ENCODE results near the gene NUDT12. TPM values are rescaled to one million over a fixed set of nuclear protein-coding genes. Genes with fewer than 3 reads are reported as not detected.

The NUDT12 gene
- total RNA-seq, 1 experiment from 2014 or later = 15.8 TPM

GRCh38 chr5:103571730-103572129 is 9.1 kb upstream of the NUDT12 start:
- no peak for DNase-seq (ENCODE audit: low read depth, low spot score)
- H3K36me3 ChIP-seq (ENCODE audit: control insufficient read depth in 1 of 2, insufficient read depth in 2 of 2, low read length in 2 of 2) = no peaks in the 10 kb centered on the region
- H4K20me1 ChIP-seq (ENCODE audit: insufficient read depth) = no peaks in the 10 kb centered on the region
- no peak overlapping the region for H3K27ac ChIP-seq (ENCODE audit: low read depth, low read length)
- RAD21 ChIA-PET (ENCODE audit: low non-redundant PET in 1 of 2, low total read pairs in 2 of 2, uncharacterized antibody in 2 of 2, unreplicated experiment in 2 of 2) = no interaction called here
- POLR2A ChIA-PET = no interaction called here
- TF ChIP-seq SP1 (IDR thresholded peaks at IDR 0.05; ENCODE audit: low read depth) (no peak), ZNF274 (IDR thresholded peaks at IDR 0.05; ENCODE audit: low read depth, low read length) (no peak), ELF1 (IDR thresholded peaks at IDR 0.05; ENCODE audit: borderline replicate concordance, low read depth) (no peak), EZH2 (IDR thresholded peaks at IDR 0.05) (no peak), YY1 (IDR thresholded peaks at IDR 0.05; ENCODE audit: extremely low read depth, insufficient replicate concordance, low read depth, low read length) (no peak), ZBTB33 (IDR thresholded peaks at IDR 0.05; ENCODE audit: extremely low read depth, insufficient replicate concordance, low read length) (no peak), ZFX (IDR thresholded peaks at IDR 0.05) (no peak), RAD21 (IDR thresholded peaks at IDR 0.05; ENCODE audit: low read depth) (no peak), CEBPB (IDR thresholded peaks at IDR 0.05; ENCODE audit: low read depth) (no peak), CBX3 (IDR thresholded peaks at IDR 0.05; ENCODE audit: low read depth) (no peak), EZH2phosphoT487 (IDR thresholded peaks at IDR 0.05; ENCODE audit: borderline replicate concordance) (no peak), REST (IDR thresholded peaks at IDR 0.05; ENCODE audit: low read depth) (no peak), JUND (IDR thresholded peaks at IDR 0.05) (no peak), POLR2A (IDR thresholded peaks at IDR 0.05; ENCODE audit: borderline replicate concordance, extremely low read depth, insufficient read depth, insufficient read length) (no peak), ATF3 (IDR thresholded peaks at IDR 0.05) (no peak), SRF (IDR thresholded peaks at IDR 0.05; ENCODE audit: low read depth) (no peak), SIN3A (IDR thresholded peaks at IDR 0.05; ENCODE audit: low read depth) (no peak)
- intact Hi-C loops (cut with micrococcal nuclease) = no loop called here
- CTCF ChIA-PET = no interaction called here
- no peaks in the 10 kb centered on the region for H3K9me3 ChIP-seq (ENCODE audit: control insufficient read depth in 1 of 2, insufficient read depth in 1 of 2, low read depth in 1 of 2, low read length in 2 of 2)
- ATAC-seq = no peak
- no peak overlapping the region for H2AFZ ChIP-seq (ENCODE audit: low read depth, low read length, poor library complexity, severe bottlenecking)
- H3K4me3 ChIP-seq (replicated peaks in 1 of 2; ENCODE audit: low read depth in 1 of 2, low read length in 2 of 2) = no peak overlapping the region
- no peaks in the 10 kb centered on the region for H3K4me1 ChIP-seq (ENCODE audit: control insufficient read depth in 1 of 2, insufficient read depth in 2 of 2, low read length in 2 of 2)
- no peak overlapping the region for H3K4me2 ChIP-seq (ENCODE audit: low read length)
- H3K79me2 ChIP-seq (ENCODE audit: insufficient read depth, low read length) = no peaks in the 10 kb centered on the region
- no TSS peak for BruUV-seq (replicated peaks)
- no peak overlapping the region for H3K9ac ChIP-seq (ENCODE audit: low read length)
- no peaks in the 10 kb centered on the region for H3K9me2 ChIP-seq (ENCODE audit: insufficient read depth)
- no peaks in the 10 kb centered on the region for H3K27me3 ChIP-seq (ENCODE audit: insufficient read depth, low read length)

Data from HCT116 (cell line).